ENCODE results near the gene MYD88.

MYD88 gene

GRCh38 chr3:38164952-38165721 lies 26.7 kb downstream of the MYD88 start, which contains the start of gene OXSR1:
Gene OXSR1, plus strand, starts transcription at chr3:38165537. Its CDS starts 340 bp downstream, at chr3:38165877.
- H3K4me1 Mint-ChIP-seq (ENCODE audit: low read depth): peaks cover 50% of the 10 kb centered on the region
- H3K27ac Mint-ChIP-seq: peak within 1 kb of the TSS; percentile 96
- intact Hi-C loops (cut with micrococcal nuclease): loop anchor here (1.0 kb wide), 2 partner anchors 13 to 28 kb away; partner anchors contain the start of gene ACAA1
- no peaks in the 10 kb centered on the region for H3K27me3 Mint-ChIP-seq
- peaks cover 24% of the 10 kb centered on the region for H3K36me3 Mint-ChIP-seq (ENCODE audit: low read depth)
- H3K4me3 Mint-ChIP-seq: peak within 1 kb of the TSS; percentile 92
- no peaks in the 10 kb centered on the region for H3K9me3 Mint-ChIP-seq

GRCh38 chr3:38165722-38166387 lies 27.4 kb downstream of the MYD88 start:
- intact Hi-C loops (cut with micrococcal nuclease): loop anchor here (1.0 kb wide), 1 partner anchor 29 kb away; the partner anchor contains the start of gene ACAA1
- Mint-ChIP-seq H3K36me3 (ENCODE audit: low read depth) (peaks cover 24% of the 10 kb centered on the region), H3K27me3 (no peaks in the 10 kb centered on the region)

GRCh38 chr3:38167591-38167990 lies 29.1 kb downstream of the MYD88 start:
- Mint-ChIP-seq H3K4me1 (ENCODE audit: low read depth) (peaks cover 50% of the 10 kb centered on the region), H3K27ac (no peak overlapping the region), H3K36me3 (ENCODE audit: low read depth) (peaks cover 24% of the 10 kb centered on the region), H3K4me3 (no peak overlapping the region), H3K27me3 (no peaks in the 10 kb centered on the region), H3K9me3 (no peaks in the 10 kb centered on the region)
- intact Hi-C loops (cut with micrococcal nuclease): no loop called here

More at GRCh38 chr3:38165722-38166387, 27.4 kb downstream of the MYD88 start:
- H3K4me3 Mint-ChIP-seq: peak overlapping the region; percentile 92
- H3K9me3 Mint-ChIP-seq: no peaks in the 10 kb centered on the region
- H3K27ac Mint-ChIP-seq: peak overlapping the region; percentile 96
- H3K4me1 Mint-ChIP-seq (ENCODE audit: low read depth): peaks cover 50% of the 10 kb centered on the region

DNA sequence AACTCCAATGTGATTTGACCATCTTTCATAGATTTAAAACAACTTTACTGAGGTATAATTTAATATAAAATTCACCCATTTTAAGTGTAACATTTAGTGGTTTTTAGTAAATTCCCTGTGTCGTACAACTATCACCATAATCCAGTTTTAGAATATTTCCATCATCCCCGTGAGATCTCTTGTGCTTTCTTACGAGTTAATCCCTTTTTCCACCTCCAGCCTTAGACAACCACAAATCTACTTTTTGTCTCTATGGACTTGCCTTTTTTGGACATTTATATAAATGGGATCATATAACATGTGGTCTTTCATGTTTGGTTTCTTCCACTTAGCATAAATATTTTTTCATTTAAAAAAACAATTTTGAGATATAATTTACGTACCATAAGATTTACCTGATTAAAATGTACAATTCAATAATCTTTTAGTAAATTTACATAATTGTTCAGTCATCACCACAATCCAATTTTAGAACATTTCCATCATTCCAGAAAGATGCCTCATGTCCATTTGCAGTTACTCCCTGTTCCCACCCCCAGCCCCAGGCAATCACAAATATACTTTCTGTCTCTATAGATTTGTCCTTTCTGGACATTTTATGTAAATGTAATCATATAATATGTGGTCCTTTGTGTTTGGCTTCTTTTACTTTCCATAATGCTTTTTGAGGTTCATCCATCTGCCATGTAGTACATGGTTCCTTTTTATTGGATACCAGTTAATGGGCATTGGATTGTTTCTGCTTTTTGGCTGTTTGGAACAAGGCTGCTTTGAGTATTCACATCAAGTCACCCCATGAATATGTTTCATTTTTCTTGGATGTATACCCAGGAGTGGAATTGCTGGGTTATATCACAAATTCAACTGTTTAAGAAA lies 29.9 kb downstream of the MYD88 start:
- intact Hi-C loops (cut with micrococcal nuclease): no loop called here

GRCh38 chr3:38169027-38169317 lies 30.5 kb downstream of the MYD88 start:
- intact Hi-C loops (cut with micrococcal nuclease): no loop called here
- Mint-ChIP-seq H3K27me3 (no peaks in the 10 kb centered on the region), H3K4me1 (ENCODE audit: low read depth) (peaks cover 51% of the 10 kb centered on the region), H3K27ac (no peak overlapping the region), H3K9me3 (no peaks in the 10 kb centered on the region), H3K36me3 (ENCODE audit: low read depth) (peaks cover 24% of the 10 kb centered on the region), H3K4me3 (no peak overlapping the region)

More for the DNA sequence above, 29.9 kb downstream of the MYD88 start:
- Mint-ChIP-seq H3K27me3 (no peaks in the 10 kb centered on the region), H3K36me3 (ENCODE audit: low read depth) (peaks cover 24% of the 10 kb centered on the region), H3K4me3 (no peak overlapping the region), H3K9me3 (no peaks in the 10 kb centered on the region), H3K4me1 (ENCODE audit: low read depth) (peaks cover 50% of the 10 kb centered on the region), H3K27ac (no peak overlapping the region)

DNA sequence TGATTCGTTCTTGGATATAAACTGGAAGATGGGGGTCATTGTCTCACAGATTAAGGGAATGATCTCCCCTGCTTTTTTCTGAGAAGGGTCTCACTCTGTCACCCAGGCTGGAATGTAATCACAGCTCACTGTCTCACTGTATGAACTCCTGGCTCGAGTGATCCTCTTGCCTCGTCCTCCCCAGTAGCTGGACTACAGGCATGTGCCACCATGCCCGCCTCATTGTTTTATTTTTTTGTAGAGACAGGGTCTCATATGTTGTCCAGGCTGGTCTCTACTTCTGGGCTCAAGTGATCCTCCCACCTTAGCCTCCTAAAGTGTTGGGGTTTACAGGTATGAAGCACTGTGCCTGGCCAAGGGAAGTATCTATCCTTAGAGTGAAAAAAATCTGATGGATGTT lies 32.3 kb downstream of the MYD88 start:
- Mint-ChIP-seq H3K4me3 (no peak overlapping the region), H3K9me3 (no peaks in the 10 kb centered on the region), H3K27ac (no peak overlapping the region), H3K27me3 (no peaks in the 10 kb centered on the region), H3K36me3 (ENCODE audit: low read depth) (peaks cover 17% of the 10 kb centered on the region), H3K4me1 (ENCODE audit: low read depth) (peaks cover 57% of the 10 kb centered on the region)
- intact Hi-C loops (cut with micrococcal nuclease): no loop called here

DNA sequence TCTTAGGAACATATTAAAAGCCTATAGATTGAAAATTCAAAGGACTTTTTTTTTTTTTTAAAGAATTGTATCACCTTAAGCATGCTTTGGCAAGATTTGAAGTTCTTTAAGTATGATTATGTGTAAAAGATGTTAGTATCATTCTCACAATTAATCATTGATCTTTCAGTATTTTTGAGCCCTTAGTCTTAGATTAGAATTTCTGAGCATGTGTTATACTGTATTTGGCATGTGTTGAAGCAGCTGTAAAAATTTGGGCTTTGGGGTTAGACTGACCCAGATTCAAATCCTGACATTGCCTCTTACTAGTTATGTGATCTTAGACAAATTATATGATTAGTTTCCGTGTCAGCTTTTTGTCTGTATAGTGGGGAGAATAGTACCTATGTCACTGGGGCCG lies 33.2 kb downstream of the MYD88 start:
- H3K9me3 Mint-ChIP-seq: no peaks in the 10 kb centered on the region
- no peaks in the 10 kb centered on the region for H3K27me3 Mint-ChIP-seq
- H3K4me3 Mint-ChIP-seq: no peak overlapping the region
- no peak overlapping the region for H3K27ac Mint-ChIP-seq
- intact Hi-C loops (cut with micrococcal nuclease): no loop called here
- H3K4me1 Mint-ChIP-seq (ENCODE audit: low read depth): peaks cover 50% of the 10 kb centered on the region
- H3K36me3 Mint-ChIP-seq (ENCODE audit: low read depth): peaks cover 11% of the 10 kb centered on the region

DNA sequence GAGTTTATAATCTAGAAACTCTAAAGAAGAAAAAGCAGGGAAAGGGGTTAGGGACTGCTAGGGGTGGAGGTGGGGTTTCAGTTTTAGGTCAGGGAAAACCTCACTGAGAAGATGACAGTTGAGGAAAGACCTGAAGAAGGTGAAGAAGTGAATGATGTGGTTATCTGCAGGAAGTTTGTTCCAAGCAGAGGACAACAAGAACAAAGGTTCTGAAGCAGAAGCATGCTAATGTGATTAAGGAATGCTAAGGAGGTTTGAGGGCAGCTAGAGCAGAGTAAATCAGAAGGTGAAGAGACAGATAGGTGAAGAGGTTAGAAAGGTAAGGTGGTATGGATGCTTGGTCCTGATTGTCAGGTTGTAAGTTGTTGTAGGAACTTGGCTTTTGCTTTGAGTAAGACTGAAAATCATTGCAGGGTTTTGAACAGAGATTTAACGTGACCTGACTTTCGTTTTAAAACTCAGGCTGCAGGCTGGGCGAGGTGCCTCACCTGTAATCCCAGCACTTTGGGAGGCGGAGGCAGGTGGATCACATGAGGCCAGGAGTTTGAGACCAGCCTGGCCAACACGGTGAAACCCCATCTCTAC lies 35.5 kb downstream of the MYD88 start:
- no peaks in the 10 kb centered on the region for H3K9me3 Mint-ChIP-seq
- H3K4me1 Mint-ChIP-seq (ENCODE audit: low read depth): peaks cover 27% of the 10 kb centered on the region
- H3K27ac Mint-ChIP-seq: no peak overlapping the region
- H3K4me3 Mint-ChIP-seq: no peak overlapping the region
- H3K36me3 Mint-ChIP-seq (ENCODE audit: low read depth): peaks cover 13% of the 10 kb centered on the region
- intact Hi-C loops (cut with micrococcal nuclease): no loop called here
- H3K27me3 Mint-ChIP-seq: no peaks in the 10 kb centered on the region

DNA sequence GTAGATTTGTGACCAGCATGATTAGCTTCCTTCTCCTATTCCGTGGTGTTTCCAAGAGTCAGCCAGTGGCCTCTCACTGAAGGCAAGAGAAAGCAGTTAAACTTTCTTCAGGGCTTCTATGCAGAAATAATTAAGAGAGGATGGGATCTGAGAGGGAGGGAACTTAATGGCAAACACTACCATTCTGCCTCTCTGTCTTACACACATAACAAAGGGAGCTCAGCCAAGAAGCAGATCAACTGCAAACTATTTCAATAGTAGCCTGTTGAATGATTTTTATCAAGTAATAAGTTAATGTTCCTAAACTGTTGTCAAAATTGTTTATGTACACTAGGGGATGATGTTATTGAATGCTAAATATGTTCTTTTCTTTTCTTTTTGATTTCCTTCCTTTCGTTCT lies 38.7 kb downstream of the MYD88 start:
- intact Hi-C loops (cut with micrococcal nuclease): no loop called here
- Mint-ChIP-seq H3K9me3 (no peaks in the 10 kb centered on the region), H3K4me1 (ENCODE audit: low read depth) (peaks cover 18% of the 10 kb centered on the region), H3K27ac (no peak overlapping the region), H3K27me3 (no peaks in the 10 kb centered on the region), H3K4me3 (no peak overlapping the region), H3K36me3 (ENCODE audit: low read depth) (peaks cover 33% of the 10 kb centered on the region)

DNA sequence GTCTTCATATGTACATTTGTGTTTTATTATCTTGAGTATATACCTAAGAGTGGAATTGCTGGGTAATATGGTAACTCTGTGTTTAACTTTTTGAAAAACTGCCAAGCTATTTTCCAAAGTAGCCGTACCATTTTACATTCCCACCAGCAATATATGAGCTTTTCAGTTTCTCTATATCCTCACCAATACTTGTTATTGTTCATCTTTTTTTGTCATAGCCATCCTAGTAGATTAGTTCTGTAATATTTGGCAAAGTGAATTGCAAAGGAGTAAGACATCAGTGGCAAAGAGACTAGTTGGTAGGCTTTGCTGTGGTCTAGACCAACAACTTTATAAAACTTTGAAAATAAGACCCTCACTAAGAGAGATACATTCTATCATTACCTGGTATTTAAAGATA lies 48.3 kb downstream of the MYD88 start:
- H3K36me3 Mint-ChIP-seq (ENCODE audit: low read depth): peaks cover 29% of the 10 kb centered on the region
- H3K4me3 Mint-ChIP-seq: no peak overlapping the region
- H3K4me1 Mint-ChIP-seq (ENCODE audit: low read depth): no peaks in the 10 kb centered on the region
- H3K9me3 Mint-ChIP-seq: peaks cover 5% of the 10 kb centered on the region
- intact Hi-C loops (cut with micrococcal nuclease): no loop called here
- H3K27me3 Mint-ChIP-seq: no peaks in the 10 kb centered on the region
- no peak overlapping the region for H3K27ac Mint-ChIP-seq

DNA sequence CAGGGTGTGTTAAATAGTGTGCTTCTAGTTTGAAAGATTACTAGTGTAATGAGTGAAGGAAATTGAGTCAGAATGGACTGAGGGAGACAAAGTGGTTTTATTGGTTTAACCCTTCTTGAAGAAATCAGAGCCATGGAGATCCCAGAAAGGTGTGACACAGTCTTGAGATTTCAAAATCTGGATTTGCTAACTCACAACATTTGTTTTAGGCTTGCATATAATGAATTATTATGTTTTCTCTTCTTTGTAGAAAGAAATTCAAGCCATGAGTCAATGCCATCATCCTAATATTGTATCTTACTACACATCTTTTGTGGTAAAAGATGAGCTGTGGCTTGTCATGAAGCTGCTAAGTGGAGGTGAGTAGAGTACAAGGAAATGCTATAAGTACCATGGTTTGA lies 52.0 kb downstream of the MYD88 start:
- Mint-ChIP-seq H3K27ac (no peak overlapping the region), H3K27me3 (no peaks in the 10 kb centered on the region), H3K4me3 (no peak overlapping the region), H3K9me3 (peaks cover 5% of the 10 kb centered on the region), H3K4me1 (ENCODE audit: low read depth) (no peaks in the 10 kb centered on the region), H3K36me3 (ENCODE audit: low read depth) (peaks cover 29% of the 10 kb centered on the region)
- intact Hi-C loops (cut with micrococcal nuclease): no loop called here
